HepG2 (cell line): ENCODE results near the gene PARN. TPM values are rescaled to one million over a fixed set of nuclear protein-coding genes. Genes with fewer than 3 reads are reported as not detected.
A peak's percentile ranks its signal among the peaks of the same experiment; 100 is the strongest.

ENCODE experiments used
- FOXO1 ChIP-seq: sonication (generic); formaldehyde crosslinking; IDR thresholded peaks from 2 replicates; pipeline ENCODE4 v1.4.0; 2020; ENCODE audit warnings: missing genetic modification reagents
- HBP1 ChIP-seq: IDR thresholded peaks from 2 replicates; pipeline ENCODE4 v1.6.1; 2016; ENCODE audit warnings: low read depth, control low read depth
- HDAC1 ChIP-seq: sonication (generic); formaldehyde crosslinking; IDR thresholded peaks from 2 replicates; pipeline ENCODE4 v1.5.1; 2020; ENCODE audit warnings: mild to moderate bottlenecking, missing genetic modification reagents
- HOMEZ ChIP-seq: IDR thresholded peaks from 2 replicates; pipeline ENCODE4 v1.6.1; 2016; ENCODE audit warnings: low read depth
- NR2F2 ChIP-seq: IDR thresholded peaks from 2 replicates; pipeline ENCODE4 v1.6.1; 2012; ENCODE audit warnings: low read depth, inconsistent platforms, borderline replicate concordance
- SOX13 ChIP-seq, 3 experiments: fragments of 450-650 bp in 1 of 3; sonication (generic) in 1 of 3; formaldehyde crosslinking in 1 of 3; IDR thresholded peaks in 2 of 3; conservative IDR thresholded peaks in 1 of 3; 2 replicates each; pipeline versions ENCODE4 v1.5.0 to v1.6.1; 2016 to 2020; ENCODE audit warnings: antibody characterized with exemption in 1 of 3, mild to moderate bottlenecking in 1 of 3, missing compliant biosample characterization in 1 of 3, missing genetic modification reagents in 1 of 3, moderate library complexity in 1 of 3
- TMF1 ChIP-seq: sonication (generic); formaldehyde crosslinking; IDR thresholded peaks from 2 replicates; pipeline ENCODE4 v1.8.1; 2022; ENCODE audit warnings: low read depth, missing genetic modification reagents
- ZBTB26 ChIP-seq: IDR thresholded peaks from 2 replicates; pipeline ENCODE4 v1.6.1; 2016; ENCODE audit warnings: missing compliant biosample characterization, missing genetic modification reagents, borderline replicate concordance
- ZBTB49 ChIP-seq: sonication (generic); formaldehyde crosslinking; IDR thresholded peaks from 2 replicates; pipeline ENCODE4 v1.4.0; 2020; ENCODE audit warnings: missing genetic modification reagents, borderline replicate concordance
- ZNF20 ChIP-seq: sonication (generic); formaldehyde crosslinking; IDR thresholded peaks from 2 replicates; pipeline ENCODE4 v1.4.0; 2020; ENCODE audit warnings: mild to moderate bottlenecking, moderate library complexity, missing genetic modification reagents
- ZNF512B ChIP-seq: sonication (generic); formaldehyde crosslinking; IDR thresholded peaks from 2 replicates; pipeline ENCODE4 v1.5.1; 2020; ENCODE audit warnings: missing genetic modification reagents, mild to moderate bottlenecking, borderline replicate concordance
- polyA plus RNA-seq, 8 experiments: library from polyadenylated mRNA; depleted of rRNA in 3 of 8; stranded (reverse) in 7 of 8; unstranded in 1 of 8; fragments of >200 nt; fragmentation: Illumina TruSeq in 4 of 8; extraction: Trizol in 4 of 8; gene quantifications; 2 replicates each; pipeline versions ENCODE4 v1.2.1 to v1.2.3, GENCODE V29; 2011 to 2016; ENCODE audit warnings: low read depth in 4 of 8, missing spikeins in 1 of 8, mixed read lengths in 1 of 8; ENCODE audit not compliant: insufficient read depth in 1 of 8
- total RNA-seq, 5 experiments: library from RNA; depleted of rRNA; stranded (reverse); fragments of >200 nt; fragmentation: Illumina TruSeq; extraction: Trizol; gene quantifications; 2 replicates each; pipeline ENCODE4 v1.2.3, GENCODE V29; 2016; ENCODE audit warnings: low read depth in 1 of 5
- TF ChIP-seq, protein P1 (sequence below): sonication (generic); formaldehyde crosslinking; IDR thresholded peaks from 2 replicates; pipeline ENCODE4 v1.8.0; 2022; ENCODE audit warnings: missing genetic modification reagents, mild to moderate bottlenecking, borderline replicate concordance
- TF ChIP-seq, protein P2 (sequence below): sonication (generic); formaldehyde crosslinking; IDR thresholded peaks from 2 replicates; pipeline ENCODE4 v1.4.0; 2020; ENCODE audit warnings: missing genetic modification reagents

PARN gene
- total and polyA plus RNA-seq, 2 of the 13 experiments (the other 11 are each of a cell fraction or from before 2014, with no cell fraction given) = 13.3 to 47.6 TPM

DNA sequence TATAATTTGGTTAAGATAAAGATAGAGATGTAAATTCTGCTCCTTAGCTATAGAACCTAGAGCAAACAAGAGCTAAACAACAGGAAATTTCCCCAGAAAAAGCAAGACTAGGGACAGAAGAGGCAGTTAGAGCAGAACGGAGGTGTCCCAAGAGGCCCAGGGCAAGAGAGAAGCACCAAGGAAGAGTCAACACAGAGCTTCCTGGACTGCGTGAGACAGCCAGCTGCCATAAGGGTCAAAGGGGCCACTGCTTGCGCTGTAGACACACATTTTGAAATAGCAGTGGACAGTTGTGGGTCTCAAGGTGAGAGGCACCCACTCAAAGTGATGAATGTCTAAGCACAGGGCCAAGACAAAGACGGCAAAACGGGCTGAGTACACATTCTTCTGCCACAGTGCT lies 156.6 kb downstream of the PARN start (continued):
- no peak for TF ChIP-seq ZNF512B (CRISPR knock-in tag)
- no peak for TF ChIP-seq TMF1 (CRISPR knock-in tag)
- TF ChIP-seq NR2F2 = peak; percentile 86
- TF ChIP-seq ZBTB49 (CRISPR knock-in tag) = no peak
- 0 out of 2 replicates have a peak, but pooled peaks have one; percentile 33 for TF ChIP-seq FOXO1 (CRISPR knock-in tag)
- TF ChIP-seq, protein P1, sequence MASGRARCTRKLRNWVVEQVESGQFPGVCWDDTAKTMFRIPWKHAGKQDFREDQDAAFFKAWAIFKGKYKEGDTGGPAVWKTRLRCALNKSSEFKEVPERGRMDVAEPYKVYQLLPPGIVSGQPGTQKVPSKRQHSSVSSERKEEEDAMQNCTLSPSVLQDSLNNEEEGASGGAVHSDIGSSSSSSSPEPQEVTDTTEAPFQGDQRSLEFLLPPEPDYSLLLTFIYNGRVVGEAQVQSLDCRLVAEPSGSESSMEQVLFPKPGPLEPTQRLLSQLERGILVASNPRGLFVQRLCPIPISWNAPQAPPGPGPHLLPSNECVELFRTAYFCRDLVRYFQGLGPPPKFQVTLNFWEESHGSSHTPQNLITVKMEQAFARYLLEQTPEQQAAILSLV (CRISPR knock-in tag) = no peak
- TF ChIP-seq ZNF20 = no peak
- TF ChIP-seq, protein P2, sequence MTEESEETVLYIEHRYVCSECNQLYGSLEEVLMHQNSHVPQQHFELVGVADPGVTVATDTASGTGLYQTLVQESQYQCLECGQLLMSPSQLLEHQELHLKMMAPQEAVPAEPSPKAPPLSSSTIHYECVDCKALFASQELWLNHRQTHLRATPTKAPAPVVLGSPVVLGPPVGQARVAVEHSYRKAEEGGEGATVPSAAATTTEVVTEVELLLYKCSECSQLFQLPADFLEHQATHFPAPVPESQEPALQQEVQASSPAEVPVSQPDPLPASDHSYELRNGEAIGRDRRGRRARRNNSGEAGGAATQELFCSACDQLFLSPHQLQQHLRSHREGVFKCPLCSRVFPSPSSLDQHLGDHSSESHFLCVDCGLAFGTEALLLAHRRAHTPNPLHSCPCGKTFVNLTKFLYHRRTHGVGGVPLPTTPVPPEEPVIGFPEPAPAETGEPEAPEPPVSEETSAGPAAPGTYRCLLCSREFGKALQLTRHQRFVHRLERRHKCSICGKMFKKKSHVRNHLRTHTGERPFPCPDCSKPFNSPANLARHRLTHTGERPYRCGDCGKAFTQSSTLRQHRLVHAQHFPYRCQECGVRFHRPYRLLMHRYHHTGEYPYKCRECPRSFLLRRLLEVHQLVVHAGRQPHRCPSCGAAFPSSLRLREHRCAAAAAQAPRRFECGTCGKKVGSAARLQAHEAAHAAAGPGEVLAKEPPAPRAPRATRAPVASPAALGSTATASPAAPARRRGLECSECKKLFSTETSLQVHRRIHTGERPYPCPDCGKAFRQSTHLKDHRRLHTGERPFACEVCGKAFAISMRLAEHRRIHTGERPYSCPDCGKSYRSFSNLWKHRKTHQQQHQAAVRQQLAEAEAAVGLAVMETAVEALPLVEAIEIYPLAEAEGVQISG (CRISPR knock-in tag) = peak; percentile 73
- TF ChIP-seq HBP1 (CRISPR knock-in tag) = peak; percentile 60; the same call in 1 of the 2 replicates
- TF ChIP-seq ZBTB26 (CRISPR knock-in tag) = peak; percentile 62; the same call in 1 of the 2 replicates
- TF ChIP-seq HDAC1 (CRISPR knock-in tag) = peak; percentile 78
- TF ChIP-seq HOMEZ (CRISPR knock-in tag) = peak; percentile 84; the same call in 1 of the 2 replicates
- no peak for TF ChIP-seq SOX13 (IDR thresholded peaks at IDR 0.05)
- peak in 1 of 2 experiments; percentile 27; a peak in 1 of 4 replicates for TF ChIP-seq SOX13 (CRISPR knock-in tag; conservative IDR thresholded peaks at IDR 0.05 in 1 of 2, IDR thresholded peaks at IDR 0.05 in 1 of 2)
